ENCODE data around the gene CD44.
A peak's percentile ranks its signal among the peaks of the same experiment; 100 is the strongest.

The CD44 gene

GRCh38 chr11:35185696-35186095 lies 46.7 kb downstream of the CD44 start:
- no peak overlapping the region for H3K4me3 ChIP-seq (ENCODE audit: control insufficient read depth, low read depth, low read length)
- peak; percentile 41 for DNase-seq (ENCODE audit: low read depth)
- TF ChIP-seq, protein P1, sequence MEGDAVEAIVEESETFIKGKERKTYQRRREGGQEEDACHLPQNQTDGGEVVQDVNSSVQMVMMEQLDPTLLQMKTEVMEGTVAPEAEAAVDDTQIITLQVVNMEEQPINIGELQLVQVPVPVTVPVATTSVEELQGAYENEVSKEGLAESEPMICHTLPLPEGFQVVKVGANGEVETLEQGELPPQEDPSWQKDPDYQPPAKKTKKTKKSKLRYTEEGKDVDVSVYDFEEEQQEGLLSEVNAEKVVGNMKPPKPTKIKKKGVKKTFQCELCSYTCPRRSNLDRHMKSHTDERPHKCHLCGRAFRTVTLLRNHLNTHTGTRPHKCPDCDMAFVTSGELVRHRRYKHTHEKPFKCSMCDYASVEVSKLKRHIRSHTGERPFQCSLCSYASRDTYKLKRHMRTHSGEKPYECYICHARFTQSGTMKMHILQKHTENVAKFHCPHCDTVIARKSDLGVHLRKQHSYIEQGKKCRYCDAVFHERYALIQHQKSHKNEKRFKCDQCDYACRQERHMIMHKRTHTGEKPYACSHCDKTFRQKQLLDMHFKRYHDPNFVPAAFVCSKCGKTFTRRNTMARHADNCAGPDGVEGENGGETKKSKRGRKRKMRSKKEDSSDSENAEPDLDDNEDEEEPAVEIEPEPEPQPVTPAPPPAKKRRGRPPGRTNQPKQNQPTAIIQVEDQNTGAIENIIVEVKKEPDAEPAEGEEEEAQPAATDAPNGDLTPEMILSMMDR (IDR thresholded peaks at IDR 0.05; ENCODE audit: control insufficient read depth, insufficient read depth, low read depth, low read length, missing control alignments), result no peak

DNA sequence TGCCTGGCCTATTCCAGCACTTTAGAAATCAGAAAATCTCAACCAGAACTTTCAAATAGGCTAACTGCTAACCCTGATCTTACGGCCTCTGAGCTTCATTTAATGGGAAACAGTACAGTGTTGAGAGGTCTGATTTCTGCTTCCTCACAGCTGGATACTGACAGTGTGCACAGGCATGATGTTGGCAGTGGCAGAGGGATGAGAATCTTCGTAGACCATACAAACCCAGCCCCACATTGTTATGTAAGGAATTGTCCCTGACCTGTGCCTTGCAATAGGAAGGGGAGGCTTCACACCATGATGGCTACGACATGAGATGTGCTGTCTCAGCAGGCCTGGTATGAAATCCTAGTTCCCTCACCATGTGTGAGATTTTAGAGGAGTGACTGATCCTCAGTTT lies 49.0 kb downstream of the CD44 start:
- H3K4me3 ChIP-seq (ENCODE audit: control insufficient read depth, low read depth, low read length), result no peak overlapping the region
- TF ChIP-seq, protein P1 (IDR thresholded peaks at IDR 0.05; ENCODE audit: control insufficient read depth, insufficient read depth, low read depth, low read length, missing control alignments), result no peak
- no peak for DNase-seq (ENCODE audit: low read depth)

DNA sequence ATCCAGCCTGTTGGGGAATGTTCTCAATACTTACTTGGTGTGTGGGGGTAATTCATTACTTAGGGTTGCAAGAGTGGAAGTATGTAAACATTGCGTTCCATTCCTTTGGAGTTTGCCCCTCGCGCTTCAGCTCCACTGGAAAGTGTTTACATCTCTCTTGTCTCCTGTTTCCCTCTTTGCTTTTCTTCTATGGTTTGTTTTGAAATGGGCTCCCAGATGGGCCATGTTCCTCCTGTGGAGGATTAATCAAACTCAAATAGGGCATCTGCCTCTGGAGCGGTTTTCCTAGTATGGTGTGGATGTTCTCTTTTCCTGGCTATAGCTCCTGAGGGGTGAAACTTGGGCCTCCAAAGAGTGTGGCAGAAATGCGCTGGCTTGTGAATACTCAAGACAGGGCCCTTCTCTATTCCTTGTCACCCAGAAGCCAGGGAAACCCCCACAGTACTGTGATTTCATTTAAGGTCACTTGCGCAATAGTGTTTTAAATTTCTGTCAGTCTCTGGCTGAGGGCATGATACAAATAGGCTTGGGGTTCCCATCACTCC lies 51.9 kb downstream of the CD44 start:
- TF ChIP-seq, protein P1 (IDR thresholded peaks at IDR 0.05; ENCODE audit: control insufficient read depth, insufficient read depth, low read depth, low read length, missing control alignments), result no peak
- no peak overlapping the region for H3K4me3 ChIP-seq (ENCODE audit: control insufficient read depth, low read depth, low read length)
- no peak for DNase-seq (ENCODE audit: low read depth)

GRCh38 chr11:35192347-35192746 lies 53.4 kb downstream of the CD44 start:
- DNase-seq (ENCODE audit: low read depth), result no peak
- no peak overlapping the region for H3K4me3 ChIP-seq (ENCODE audit: control insufficient read depth, low read depth, low read length)
- TF ChIP-seq, protein P1 (IDR thresholded peaks at IDR 0.05; ENCODE audit: control insufficient read depth, insufficient read depth, low read depth, low read length, missing control alignments), result no peak

- TF ChIP-seq, protein P1 (IDR thresholded peaks at IDR 0.05; ENCODE audit: control insufficient read depth, insufficient read depth, low read depth, low read length, missing control alignments), result no peak
- no peak for DNase-seq (ENCODE audit: low read depth)
- no peak overlapping the region for H3K4me3 ChIP-seq (ENCODE audit: control insufficient read depth, low read depth, low read length)
Observed at GRCh38 chr11:35193767-35194166, 54.8 kb downstream of the CD44 start.

DNA sequence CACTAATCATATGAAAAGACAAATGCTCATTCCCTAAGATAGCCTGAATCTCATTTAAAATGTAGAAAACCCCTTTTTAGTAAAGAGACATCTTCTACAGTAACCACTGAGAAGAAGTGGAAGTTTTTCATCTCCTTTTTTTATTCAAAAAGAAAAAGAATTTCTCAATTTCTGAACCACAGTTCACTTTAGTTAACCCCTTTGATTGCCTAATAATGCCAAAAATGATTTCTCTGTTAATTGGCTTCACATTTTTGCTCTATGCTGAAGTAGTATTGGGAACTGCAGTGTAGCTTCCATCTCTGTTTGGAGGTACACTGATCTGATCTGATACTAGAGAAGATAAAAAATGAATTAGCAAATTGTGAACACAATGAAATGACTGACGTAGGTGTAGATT lies 58.3 kb downstream of the CD44 start:
- H3K4me3 ChIP-seq (ENCODE audit: control insufficient read depth, low read depth, low read length), result no peak overlapping the region
- TF ChIP-seq, protein P1 (IDR thresholded peaks at IDR 0.05; ENCODE audit: control insufficient read depth, insufficient read depth, low read depth, low read length, missing control alignments), result no peak
- DNase-seq (ENCODE audit: low read depth), result no peak
